Vagina (tissue), 2 donors: ENCODE results near the gene SH2D3A. TPM values are rescaled to one million over a fixed set of nuclear protein-coding genes. Genes with fewer than 3 reads are reported as not detected.

Experiments
- DNase-seq, 2 donors: peaks; one replicate each; pipeline ENCODE4 v3.0.0-alpha.2; 2017; ENCODE audit errors: extremely low spot score in 2 of 2
- H3K27ac ChIP-seq: fragments of 200-600 bp; sonication (generic); one replicate; pipeline ENCODE4 v1.5.1; 2019
- H3K27me3 ChIP-seq: fragments of 200-600 bp; sonication (generic); one replicate; pipeline ENCODE4 v1.5.1; 2019
- H3K36me3 ChIP-seq, 2 donors: fragments of 200-600 bp; sonication (generic); one replicate each; pipeline ENCODE4 v1.5.1; 2017 to 2019
- H3K4me1 ChIP-seq: fragments of 200-600 bp; sonication (generic); one replicate; pipeline ENCODE4 v1.5.1; 2019
- H3K4me3 ChIP-seq, 2 donors: fragments of 200-600 bp; sonication (generic); 1 replicate in 1 of 2; 2 replicates in 1 of 2; pipeline ENCODE4 v1.5.1; 2016 to 2019
- H3K9me3 ChIP-seq: fragments of 200-600 bp; sonication (generic); one replicate; pipeline ENCODE4 v1.5.1; 2019
- CTCF ChIP-seq, 3 experiments: fragments of 450-650 bp in 2 of 3; fragments of 200-600 bp in 1 of 3; sonication (generic) in 1 of 3; IDR thresholded peaks; one replicate each; pipeline ENCODE4 v1.5.1; 2017 to 2019; ENCODE audit warnings: antibody characterized with exemption in 3 of 3, mild to moderate bottlenecking in 2 of 3, moderate library complexity in 2 of 3
- POLR2A ChIP-seq, 2 donors: fragments of 450-650 bp; IDR thresholded peaks; one replicate each; pipeline ENCODE4 v1.6.1; 2017; ENCODE audit warnings: antibody characterized with exemption in 2 of 2, mild to moderate bottlenecking in 2 of 2, moderate library complexity in 2 of 2
- POLR2AphosphoS5 ChIP-seq, 2 donors: sonication (generic); formaldehyde crosslinking; IDR thresholded peaks; one replicate each; pipeline ENCODE4 v1.9.0; 2017; ENCODE audit warnings: antibody characterized with exemption in 2 of 2, mild to moderate bottlenecking in 2 of 2, low read depth in 1 of 2; ENCODE audit not compliant: insufficient read depth in 1 of 2
- intact Hi-C: fragments of 100-400 bp; cut with DNase I; formaldehyde crosslinking; loops from one replicate; pipeline ENCODE4 v1.15.1; 2023
- total RNA-seq: library from RNA; depleted of rRNA; stranded (reverse); fragments of >200 nt; gene quantifications from one replicate; pipeline ENCODE4 v1.2.3, GENCODE V29; 2016

SH2D3A gene
- total RNA-seq, 1 donor from 2014 or later, result 21.9 TPM

- Histone ChIP-seq H3K36me3 (no peaks in the 10 kb centered on the region), H3K9me3 (no peaks in the 10 kb centered on the region), H3K4me1 (no peaks in the 10 kb centered on the region), H3K4me3 (no peak overlapping the region), H3K27ac (no peak overlapping the region), H3K27me3 (no peaks in the 10 kb centered on the region)
- DNase-seq, result no peak
- intact Hi-C loops, result no loop called here
- TF ChIP-seq POLR2AphosphoS5 (IDR thresholded peaks at IDR 0.05; ENCODE audit: insufficient read depth in 1 of 2, low read depth in 1 of 2) (no peak), POLR2A (IDR thresholded peaks at IDR 0.05) (no peak)
These were observed 42.0 kb upstream of the SH2D3A start for GRCh38 chr19:6809262-6809661.

- H3K27me3 ChIP-seq, result no peaks in the 10 kb centered on the region
- H3K36me3 ChIP-seq, result no peaks in the 10 kb centered on the region
- H3K27ac ChIP-seq, result no peak overlapping the region
- no peak for DNase-seq
- no peaks in the 10 kb centered on the region for H3K4me1 ChIP-seq
- no peak overlapping the region for H3K4me3 ChIP-seq
- no peaks in the 10 kb centered on the region for H3K9me3 ChIP-seq
- intact Hi-C loops, result no loop called here
- TF ChIP-seq POLR2A (IDR thresholded peaks at IDR 0.05), result no peak
- no peak for TF ChIP-seq CTCF (IDR thresholded peaks at IDR 0.05)
- no peak for TF ChIP-seq POLR2AphosphoS5 (IDR thresholded peaks at IDR 0.05; ENCODE audit: insufficient read depth in 1 of 2, low read depth in 1 of 2)
These were observed 41.3 kb upstream of the SH2D3A start for GRCh38 chr19:6808494-6808893.

- TF ChIP-seq CTCF (IDR thresholded peaks at IDR 0.05) (no peak), POLR2AphosphoS5 (IDR thresholded peaks at IDR 0.05; ENCODE audit: insufficient read depth in 1 of 2, low read depth in 1 of 2) (no peak), POLR2A (IDR thresholded peaks at IDR 0.05) (no peak)
- intact Hi-C loops, result no loop called here
These were observed 40.1 kb upstream of the SH2D3A start for GRCh38 chr19:6807291-6807690.

GRCh38 chr19:6806488-6806887 lies 39.3 kb upstream of the SH2D3A start:
- H3K27me3 ChIP-seq, result no peaks in the 10 kb centered on the region
- H3K4me3 ChIP-seq, result no peak overlapping the region
- intact Hi-C loops, result no loop called here
- H3K9me3 ChIP-seq, result no peaks in the 10 kb centered on the region
- peaks cover 10% of the 10 kb centered on the region for H3K4me1 ChIP-seq
- DNase-seq, result no peak
- no peaks in the 10 kb centered on the region for H3K36me3 ChIP-seq
- no peak overlapping the region for H3K27ac ChIP-seq
- no peak for TF ChIP-seq POLR2A (IDR thresholded peaks at IDR 0.05)
- TF ChIP-seq CTCF (IDR thresholded peaks at IDR 0.05), result no peak
- no peak for TF ChIP-seq POLR2AphosphoS5 (IDR thresholded peaks at IDR 0.05; ENCODE audit: insufficient read depth in 1 of 2, low read depth in 1 of 2)

More at GRCh38 chr19:6807291-6807690, 40.1 kb upstream of the SH2D3A start:
- Histone ChIP-seq H3K4me3 (no peak overlapping the region), H3K36me3 (no peaks in the 10 kb centered on the region), H3K27me3 (no peaks in the 10 kb centered on the region), H3K27ac (no peak overlapping the region), H3K4me1 (peaks cover 6% of the 10 kb centered on the region), H3K9me3 (no peaks in the 10 kb centered on the region)
- DNase-seq, result no peak

GRCh38 chr19:6803036-6803404 lies 35.8 kb upstream of the SH2D3A start:
- intact Hi-C loops, result no loop called here

More at GRCh38 chr19:6803036-6803404, 35.8 kb upstream of the SH2D3A start:
- no peak for DNase-seq
- H3K27ac ChIP-seq, result no peak overlapping the region
- H3K36me3 ChIP-seq, result no peaks in the 10 kb centered on the region
- TF ChIP-seq POLR2A (IDR thresholded peaks at IDR 0.05) (no peak), POLR2AphosphoS5 (IDR thresholded peaks at IDR 0.05; ENCODE audit: insufficient read depth in 1 of 2, low read depth in 1 of 2) (no peak), CTCF (IDR thresholded peaks at IDR 0.05) (no peak)
- peaks cover 16% of the 10 kb centered on the region for H3K4me1 ChIP-seq
- no peaks in the 10 kb centered on the region for H3K9me3 ChIP-seq
- H3K4me3 ChIP-seq, result no peak overlapping the region
- no peaks in the 10 kb centered on the region for H3K27me3 ChIP-seq
